DMS 273 (cell line): ENCODE measurements around the gene RPS6KA1.
"Not testable (repeated sequence)": the region's sequence is repeated elsewhere in the genome, so short reads cannot be mapped to it uniquely, and the experiment has no call there.

Experiments used
- DNase-seq: peaks from one replicate; lab custom pipeline; 2025; ENCODE audit not compliant: unreplicated experiment; lab: John Stamatoyannopoulos, UW

The RPS6KA1 gene

GRCh38 chr1:26529655-26530409 lies at the start of gene RPS6KA1:
Gene RPS6KA1 (plus strand): TSS chr1:26529761. CDS start chr1:26529921, 160 bp downstream.
- peak; percentile 88 for DNase-seq

DNA sequence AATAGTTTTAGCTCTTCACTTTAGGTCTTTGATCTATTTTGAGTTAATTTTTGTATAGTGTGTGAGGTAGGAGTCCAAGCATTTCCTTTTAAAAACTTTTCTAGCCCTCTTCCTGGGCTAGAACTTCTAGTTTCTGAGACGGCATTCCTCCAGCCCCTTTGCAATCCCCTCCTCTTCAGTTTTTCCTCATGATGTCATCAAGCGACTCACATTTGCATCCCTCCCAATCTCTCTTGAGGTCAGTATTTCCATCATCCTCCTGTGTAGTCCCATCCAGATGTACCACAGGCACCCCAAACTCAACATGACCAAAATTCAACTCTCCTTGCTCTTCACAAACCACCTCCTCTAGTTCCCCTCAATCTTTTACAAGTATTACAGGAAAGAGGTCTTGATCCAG lies 46.6 kb upstream of the RPS6KA1 start:
- no peak for DNase-seq

DNA sequence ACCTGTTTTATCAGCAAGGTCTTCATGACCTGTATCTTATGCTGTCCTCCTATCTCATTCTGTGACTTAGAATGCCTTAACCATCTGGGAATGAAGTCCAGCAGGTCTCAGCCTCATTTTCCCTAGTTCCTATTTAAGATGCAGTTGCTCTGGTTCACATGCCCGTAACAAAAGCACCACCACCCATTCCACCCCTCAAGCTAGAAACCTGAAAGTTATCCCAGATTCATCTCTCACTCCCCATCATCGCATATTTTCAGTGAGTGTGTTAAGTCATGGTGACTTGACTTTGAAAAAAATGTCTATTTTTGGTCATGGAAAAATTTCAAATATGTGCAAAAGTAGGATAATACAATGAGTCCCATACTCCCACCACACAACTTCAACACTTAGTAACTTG lies 45.6 kb upstream of the RPS6KA1 start:
- no peak for DNase-seq

DNA sequence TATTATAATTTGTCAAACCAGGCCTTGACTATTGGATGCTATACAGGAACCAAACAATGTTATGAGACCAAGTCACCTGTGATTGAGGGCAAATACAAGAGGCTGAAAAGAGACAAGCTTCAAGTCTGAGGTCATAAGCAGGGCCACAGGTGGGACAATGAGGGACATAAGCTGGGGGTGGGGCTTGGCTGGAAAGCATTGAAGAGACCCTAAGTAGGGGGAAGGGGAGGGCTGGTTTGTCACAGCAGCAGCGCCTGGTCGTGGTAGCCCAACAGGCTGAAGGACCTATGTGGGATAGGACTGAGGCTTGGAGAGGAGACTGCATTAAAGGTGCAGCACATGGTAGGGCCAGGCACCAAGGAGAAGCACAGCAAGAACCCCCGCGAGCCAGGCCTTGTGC lies 39.4 kb upstream of the RPS6KA1 start:
- DNase-seq = no peak

GRCh38 chr1:26493267-26493666 lies 36.3 kb upstream of the RPS6KA1 start:
- no peak for DNase-seq

DNA sequence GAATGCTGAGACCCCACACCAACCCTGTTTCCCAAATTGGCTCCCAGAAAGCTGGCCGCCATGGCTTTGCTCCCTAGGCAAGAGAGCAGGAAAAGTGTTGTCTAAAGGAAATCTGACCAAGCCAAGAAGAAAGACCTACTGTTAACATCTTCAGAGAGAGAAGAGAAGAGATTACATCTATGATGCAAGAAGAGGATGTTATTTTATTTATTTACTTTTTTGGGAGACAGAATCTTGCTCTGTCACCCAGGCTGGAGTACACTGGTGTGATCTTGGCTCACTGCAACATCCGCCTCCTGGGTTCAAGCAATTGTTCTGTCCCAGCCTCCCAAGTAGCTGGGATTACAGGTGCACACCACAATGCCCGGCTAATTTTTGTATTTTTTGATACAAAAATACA lies 35.6 kb upstream of the RPS6KA1 start:
- DNase-seq = no peak

DNA sequence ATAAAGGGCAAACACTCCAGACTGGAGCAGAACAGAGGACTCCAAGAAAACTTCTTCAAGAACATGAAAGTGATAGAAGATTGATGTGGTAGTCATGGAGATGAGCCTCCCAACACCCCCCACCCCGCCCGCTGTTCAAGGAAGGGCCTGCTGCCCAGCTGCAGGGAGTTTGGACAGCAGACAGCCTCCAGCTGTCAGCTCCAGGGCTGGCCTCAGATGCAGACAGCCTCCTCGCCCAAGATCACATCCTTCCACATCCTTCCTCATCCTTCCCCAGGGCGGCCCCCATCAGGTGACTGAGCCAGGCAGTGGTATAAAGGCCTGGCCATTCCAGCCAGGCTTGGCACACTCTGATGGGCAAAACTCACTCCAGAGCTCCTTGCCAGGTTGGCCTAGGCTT lies 32.7 kb upstream of the RPS6KA1 start:
- DNase-seq = no peak

DNA sequence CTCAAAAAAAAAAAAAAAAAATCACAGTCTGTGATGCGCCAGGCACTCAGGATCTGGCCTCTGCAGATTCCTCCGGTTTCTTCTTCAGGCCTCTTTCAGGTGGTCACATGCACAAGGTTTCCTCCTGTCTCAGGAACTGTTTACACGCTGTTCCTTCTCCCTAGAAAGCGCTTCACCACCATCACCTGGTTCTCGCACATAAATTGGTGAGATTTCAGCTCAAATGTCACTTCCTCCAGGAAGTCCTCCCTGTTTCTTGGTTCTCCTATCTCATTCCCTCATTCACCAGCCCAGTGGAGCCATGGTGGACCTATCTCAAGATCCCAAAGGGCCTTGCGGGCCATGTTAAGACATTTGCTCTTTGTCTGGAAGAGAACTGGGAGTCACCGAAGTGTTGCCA lies 30.7 kb upstream of the RPS6KA1 start:
- no peak for DNase-seq

DNA sequence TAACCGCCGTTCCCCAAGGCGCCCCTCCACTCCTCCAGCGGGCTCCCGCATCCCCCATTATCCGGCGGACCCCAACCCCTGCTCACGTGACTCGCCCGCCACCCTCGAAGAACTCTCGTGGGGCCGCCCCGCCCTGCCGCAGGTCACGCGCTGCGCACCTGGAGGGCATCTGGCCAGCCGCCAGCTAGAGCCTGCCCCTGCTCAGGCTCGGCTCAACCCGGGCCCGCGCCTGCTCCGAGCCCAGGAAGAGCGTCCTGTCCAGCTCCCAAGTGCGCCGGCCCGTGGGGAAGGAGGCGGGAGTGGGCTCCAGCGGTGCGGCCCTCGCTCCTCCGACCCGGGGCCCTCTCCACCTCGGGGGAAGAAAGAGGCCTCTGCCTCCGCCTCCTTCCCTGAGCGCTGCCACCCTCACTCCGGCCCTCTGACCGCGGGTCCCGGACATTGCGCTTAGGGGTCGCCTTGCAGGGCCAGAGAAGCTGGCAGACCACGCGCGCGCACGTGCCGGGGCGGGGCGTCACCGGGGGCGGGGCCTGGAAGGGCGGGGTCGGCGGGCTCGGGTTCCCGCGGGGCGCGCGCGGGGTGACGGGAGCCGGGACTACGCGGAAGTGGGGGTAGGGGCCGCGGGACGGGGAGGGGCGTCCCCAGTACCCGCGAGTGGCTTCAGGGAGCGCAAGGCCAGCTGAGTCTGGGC lies 28.9 kb upstream of the RPS6KA1 start:
- peak; percentile 95 for DNase-seq

- DNase-seq = not testable (repeated sequence)
These were observed 18.9 kb upstream of the RPS6KA1 start for GRCh38 chr1:26510711-26511110.

- DNase-seq = not testable (repeated sequence)
These were observed 13.7 kb upstream of the RPS6KA1 start for GRCh38 chr1:26515836-26516235.

- DNase-seq = no peak
These were observed 12.4 kb upstream of the RPS6KA1 start for GRCh38 chr1:26516987-26517765.

GRCh38 chr1:26517766-26518049 lies 11.9 kb upstream of the RPS6KA1 start:
- no peak for DNase-seq

DNA sequence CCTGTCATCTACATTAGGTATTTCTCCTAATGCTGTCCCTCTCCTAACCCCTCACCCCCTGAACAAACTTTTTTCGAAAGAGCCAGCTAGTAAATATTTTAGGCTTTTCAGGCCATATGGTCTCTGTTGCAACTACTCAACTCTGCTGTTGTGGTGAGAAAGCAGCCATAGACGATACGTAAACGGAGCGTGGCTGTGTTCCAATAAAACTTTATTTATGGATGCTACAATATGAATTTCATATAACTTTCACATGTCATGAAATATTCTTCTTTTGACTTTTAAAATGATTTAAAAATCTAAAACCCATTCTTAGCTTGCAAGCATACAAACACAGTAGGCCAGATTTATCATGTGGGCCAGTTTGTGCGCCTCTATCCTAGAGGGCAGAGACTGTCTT lies 11.2 kb upstream of the RPS6KA1 start:
- no peak for DNase-seq

GRCh38 chr1:26520339-26520738 lies 9.2 kb upstream of the RPS6KA1 start:
- DNase-seq = no peak

DNA sequence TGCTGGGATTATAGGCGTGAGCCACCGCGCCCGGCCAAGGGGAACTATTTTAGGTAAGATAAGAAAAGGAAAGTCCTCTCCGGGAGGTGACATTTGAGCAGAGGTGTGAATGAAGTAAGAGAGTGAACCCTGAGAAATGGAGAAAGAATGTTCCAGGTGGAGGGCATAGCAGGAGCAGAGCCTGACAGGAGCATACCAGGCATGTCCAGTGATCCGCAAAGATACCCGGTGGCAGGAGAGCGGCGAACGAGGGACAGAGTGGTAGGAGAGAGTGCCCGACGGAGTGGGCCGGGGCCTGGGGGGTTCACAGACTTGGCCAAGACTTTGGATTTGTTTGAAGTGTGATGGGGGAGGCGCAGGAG lies 7.9 kb upstream of the RPS6KA1 start:
- DNase-seq = no peak

DNA sequence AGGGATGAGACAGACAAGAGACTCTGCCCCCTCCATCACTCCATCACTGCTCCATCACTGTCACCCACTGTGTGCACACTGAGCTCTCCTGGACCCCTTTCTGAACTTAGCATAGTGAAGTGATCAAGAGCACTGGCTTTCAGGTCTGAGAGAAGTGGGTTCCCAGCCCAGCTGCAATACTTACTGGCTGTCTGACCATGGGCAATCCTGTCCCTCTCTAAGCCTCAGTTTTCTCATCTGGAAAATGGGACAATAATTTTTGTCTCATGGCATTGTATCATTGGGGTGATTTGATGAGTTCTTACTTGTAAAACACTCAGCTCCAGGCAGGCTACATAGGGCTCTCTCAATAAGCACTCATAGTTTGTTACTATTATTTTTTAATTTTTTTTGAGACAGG lies 7.5 kb upstream of the RPS6KA1 start:
- DNase-seq = no peak

DNA sequence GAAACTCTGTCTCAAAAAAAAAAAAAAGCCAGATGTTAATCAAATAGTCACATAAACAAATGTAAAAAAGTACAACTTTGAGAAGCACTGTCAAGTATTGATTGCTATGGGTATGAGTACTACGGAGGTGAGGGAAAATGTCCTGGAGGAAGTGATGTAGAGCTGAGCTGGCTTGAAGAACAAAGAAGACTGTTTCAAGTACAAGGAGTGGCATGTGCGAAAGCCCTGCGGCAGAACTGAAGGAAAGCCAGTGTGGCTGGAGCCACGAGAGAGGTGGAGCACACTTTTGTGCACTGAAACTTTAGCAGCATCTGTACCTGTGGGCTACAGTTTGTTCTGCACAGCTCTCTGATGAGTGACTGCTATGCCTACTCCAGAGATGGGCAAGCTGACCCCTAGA lies 5.4 kb upstream of the RPS6KA1 start:
- no peak for DNase-seq

DNA sequence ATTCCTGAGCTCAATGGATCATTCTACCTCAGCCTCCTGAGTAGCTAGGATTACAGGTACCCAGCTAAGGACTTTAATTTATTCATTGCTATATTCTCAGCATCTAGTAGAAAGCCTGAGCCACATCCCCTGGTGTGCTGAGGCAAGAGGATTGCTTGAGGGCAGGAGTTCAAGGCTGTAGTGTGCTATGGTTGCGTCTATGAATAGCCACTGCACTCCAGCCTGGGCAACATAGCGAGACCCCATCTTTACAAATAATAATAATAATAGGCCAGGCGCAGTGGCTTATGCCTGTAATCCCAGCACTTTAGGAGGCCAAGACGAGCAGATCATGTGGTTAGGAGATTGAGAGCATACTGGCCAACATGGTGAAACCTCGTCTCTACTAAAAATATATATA lies 3.3 kb upstream of the RPS6KA1 start:
- no peak for DNase-seq

- DNase-seq = no peak
These were observed 231 bp upstream of the RPS6KA1 start for GRCh38 chr1:26529405-26529654.

DNA sequence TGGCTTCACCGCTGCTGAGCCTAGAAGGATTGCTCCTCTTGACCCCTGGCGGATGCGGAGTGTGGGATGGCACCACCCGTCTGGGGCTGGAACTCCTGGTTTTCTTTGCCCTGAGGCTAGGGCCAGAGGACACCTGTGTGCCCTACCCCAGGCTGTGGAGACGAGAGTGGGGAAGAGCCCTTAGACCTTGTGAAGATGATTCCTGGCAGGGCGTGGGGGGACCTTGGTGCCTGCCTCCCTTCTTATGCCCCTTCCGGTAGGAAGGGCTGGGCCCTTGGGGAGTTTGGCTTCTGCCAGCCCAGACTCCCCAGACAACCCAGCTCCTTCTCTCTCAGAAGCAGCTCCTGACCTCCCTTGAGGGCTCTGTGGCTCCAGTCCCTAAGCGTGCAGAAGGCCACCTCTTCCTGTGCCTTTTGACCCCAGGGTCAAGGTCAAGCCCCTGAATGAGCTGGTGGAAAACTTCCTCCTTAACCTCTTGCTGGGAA lies 891 bp downstream of the RPS6KA1 start:
- no peak for DNase-seq

GRCh38 chr1:26530895-26531598 lies 1.5 kb downstream of the RPS6KA1 start:
- DNase-seq = peak; percentile 94
